ENCODE data around the gene PHOSPHO2. TPM values are rescaled to one million over a fixed set of nuclear protein-coding genes. Genes with fewer than 3 reads are reported as not detected.

The PHOSPHO2 gene
- total RNA-seq, 1 experiment from 2014 or later, result 6.9 TPM

DNA sequence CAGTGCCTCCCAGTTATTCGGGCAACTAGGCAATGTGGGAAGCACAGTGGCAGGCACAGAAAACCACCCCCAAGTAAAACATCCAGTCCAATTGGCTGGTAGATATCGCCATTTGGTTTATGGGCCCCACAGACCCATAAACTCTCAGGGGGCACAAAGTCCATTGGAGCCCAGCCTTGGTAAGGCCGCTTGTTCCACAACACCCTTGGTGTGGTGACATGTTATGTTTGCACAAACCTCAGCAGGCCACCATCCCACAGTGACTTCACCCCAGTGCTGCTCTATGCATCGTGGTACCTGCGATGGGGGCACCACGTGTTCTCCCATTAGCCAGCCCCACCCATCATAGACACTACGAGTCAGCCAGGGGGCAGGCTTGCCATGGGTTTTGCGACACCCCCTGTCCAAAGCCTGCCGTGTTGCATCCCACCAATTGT is 18.5 kb downstream of the PHOSPHO2 start:
- H3K4me3 ChIP-seq (ENCODE audit: low read depth, low read length, poor library complexity, severe bottlenecking), result no peak overlapping the region
- ChIA-PET CTCF (no interaction called here), POLR2A (ENCODE audit: low non-redundant PET) (no interaction called here)
- H3K27me3 ChIP-seq (replicated peaks; ENCODE audit: insufficient read depth, low read depth, low read length, poor library complexity), result no peaks in the 10 kb centered on the region
- BruUV-seq (replicated peaks), result no TSS peak
- H3K4me1 ChIP-seq (ENCODE audit: insufficient read depth, low read length, poor library complexity, severe bottlenecking), result no peaks in the 10 kb centered on the region
- H3K27ac ChIP-seq (ENCODE audit: low read depth, low read length, poor library complexity, severe bottlenecking), result no peak overlapping the region
- DNase-seq (ENCODE audit: low spot score), result no peak
- TF ChIP-seq, protein P1, sequence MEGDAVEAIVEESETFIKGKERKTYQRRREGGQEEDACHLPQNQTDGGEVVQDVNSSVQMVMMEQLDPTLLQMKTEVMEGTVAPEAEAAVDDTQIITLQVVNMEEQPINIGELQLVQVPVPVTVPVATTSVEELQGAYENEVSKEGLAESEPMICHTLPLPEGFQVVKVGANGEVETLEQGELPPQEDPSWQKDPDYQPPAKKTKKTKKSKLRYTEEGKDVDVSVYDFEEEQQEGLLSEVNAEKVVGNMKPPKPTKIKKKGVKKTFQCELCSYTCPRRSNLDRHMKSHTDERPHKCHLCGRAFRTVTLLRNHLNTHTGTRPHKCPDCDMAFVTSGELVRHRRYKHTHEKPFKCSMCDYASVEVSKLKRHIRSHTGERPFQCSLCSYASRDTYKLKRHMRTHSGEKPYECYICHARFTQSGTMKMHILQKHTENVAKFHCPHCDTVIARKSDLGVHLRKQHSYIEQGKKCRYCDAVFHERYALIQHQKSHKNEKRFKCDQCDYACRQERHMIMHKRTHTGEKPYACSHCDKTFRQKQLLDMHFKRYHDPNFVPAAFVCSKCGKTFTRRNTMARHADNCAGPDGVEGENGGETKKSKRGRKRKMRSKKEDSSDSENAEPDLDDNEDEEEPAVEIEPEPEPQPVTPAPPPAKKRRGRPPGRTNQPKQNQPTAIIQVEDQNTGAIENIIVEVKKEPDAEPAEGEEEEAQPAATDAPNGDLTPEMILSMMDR (conservative IDR thresholded peaks at IDR 0.05; ENCODE audit: low read depth, low read length), result no peak
- no peak for TF ChIP-seq EZH2 (IDR thresholded peaks at IDR 0.05; ENCODE audit: borderline replicate concordance, low read depth, low read length, poor library complexity, severe bottlenecking)
- H3K36me3 ChIP-seq (ENCODE audit: insufficient read depth, low read length, poor library complexity, severe bottlenecking), result no peaks in the 10 kb centered on the region
- no peaks in the 10 kb centered on the region for H3K9me3 ChIP-seq (ENCODE audit: low read depth, low read length, poor library complexity, severe bottlenecking)
- intact Hi-C loops (cut with micrococcal nuclease; ENCODE audit: unreplicated experiment), result no loop called here

DNA sequence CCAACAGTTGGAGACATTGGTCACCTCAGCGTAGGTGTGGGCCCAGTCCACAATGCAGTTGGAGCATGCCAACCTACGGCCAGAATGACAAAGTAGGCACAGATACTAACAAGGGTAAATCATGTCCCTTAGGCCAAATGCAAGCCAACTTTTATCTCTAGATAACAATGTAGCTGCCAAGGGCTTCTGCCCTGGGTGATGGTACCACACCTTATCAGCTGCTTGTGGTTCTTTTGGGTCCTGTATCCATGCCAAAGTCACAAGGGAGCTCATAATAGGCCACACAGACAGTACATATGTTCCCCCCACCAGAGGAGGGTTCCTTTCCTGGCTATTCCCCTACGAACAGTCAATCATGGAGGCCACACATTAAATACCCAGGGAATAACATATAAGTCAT is 19.1 kb downstream of the PHOSPHO2 start:
- H3K4me3 ChIP-seq (ENCODE audit: low read depth, low read length, poor library complexity, severe bottlenecking), result no peak overlapping the region
- H3K27ac ChIP-seq (ENCODE audit: low read depth, low read length, poor library complexity, severe bottlenecking), result no peak overlapping the region
- no peaks in the 10 kb centered on the region for H3K4me1 ChIP-seq (ENCODE audit: insufficient read depth, low read length, poor library complexity, severe bottlenecking)
- no peaks in the 10 kb centered on the region for H3K36me3 ChIP-seq (ENCODE audit: insufficient read depth, low read length, poor library complexity, severe bottlenecking)
- CTCF ChIA-PET, result no interaction called here
- DNase-seq (ENCODE audit: low spot score), result no peak
- intact Hi-C loops (cut with micrococcal nuclease; ENCODE audit: unreplicated experiment), result no loop called here
- H3K9me3 ChIP-seq (ENCODE audit: low read depth, low read length, poor library complexity, severe bottlenecking), result no peaks in the 10 kb centered on the region
- no peaks in the 10 kb centered on the region for H3K27me3 ChIP-seq (replicated peaks; ENCODE audit: insufficient read depth, low read depth, low read length, poor library complexity)
- no peak for TF ChIP-seq EZH2 (IDR thresholded peaks at IDR 0.05; ENCODE audit: borderline replicate concordance, low read depth, low read length, poor library complexity, severe bottlenecking)
- TF ChIP-seq, protein P1 (conservative IDR thresholded peaks at IDR 0.05; ENCODE audit: low read depth, low read length), result no peak
- no TSS peak for BruUV-seq (replicated peaks)
- POLR2A ChIA-PET (ENCODE audit: low non-redundant PET), result no interaction called here

DNA sequence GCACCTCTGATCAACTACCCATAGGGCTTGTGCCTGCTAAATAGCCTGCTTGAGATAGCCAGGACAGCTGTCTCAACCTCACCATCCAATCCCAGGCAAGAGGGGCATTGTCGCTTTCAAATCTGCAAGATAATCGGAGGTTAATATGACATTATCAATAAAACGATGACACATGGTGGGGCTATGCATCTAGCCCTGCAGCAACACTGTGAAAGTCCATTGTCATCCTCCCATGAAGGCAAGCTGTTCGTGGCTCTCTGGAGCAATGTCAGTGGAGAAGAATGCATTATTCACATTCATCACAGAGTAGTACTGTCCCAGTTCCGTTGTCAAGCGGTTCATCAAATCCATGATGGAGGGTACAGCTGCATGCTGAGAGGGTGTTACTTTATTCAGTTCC is 20.4 kb downstream of the PHOSPHO2 start:
- POLR2A ChIA-PET (ENCODE audit: low non-redundant PET), result no interaction called here
- Histone ChIP-seq H3K36me3 (ENCODE audit: insufficient read depth, low read length, poor library complexity, severe bottlenecking) (no peaks in the 10 kb centered on the region), H3K27ac (ENCODE audit: low read depth, low read length, poor library complexity, severe bottlenecking) (no peak overlapping the region), H3K9me3 (ENCODE audit: low read depth, low read length, poor library complexity, severe bottlenecking) (no peaks in the 10 kb centered on the region), H3K27me3 (replicated peaks; ENCODE audit: insufficient read depth, low read depth, low read length, poor library complexity) (no peaks in the 10 kb centered on the region), H3K4me1 (ENCODE audit: insufficient read depth, low read length, poor library complexity, severe bottlenecking) (no peaks in the 10 kb centered on the region), H3K4me3 (ENCODE audit: low read depth, low read length, poor library complexity, severe bottlenecking) (no peak overlapping the region)
- intact Hi-C loops (cut with micrococcal nuclease; ENCODE audit: unreplicated experiment), result no loop called here
- TF ChIP-seq, protein P1 (conservative IDR thresholded peaks at IDR 0.05; ENCODE audit: low read depth, low read length), result no peak
- no peak for TF ChIP-seq EZH2 (IDR thresholded peaks at IDR 0.05; ENCODE audit: borderline replicate concordance, low read depth, low read length, poor library complexity, severe bottlenecking)
- BruUV-seq (replicated peaks), result no TSS peak
- CTCF ChIA-PET, result no interaction called here
- DNase-seq (ENCODE audit: low spot score), result no peak
